Type B pancreatic cell (in vitro differentiated cells): ENCODE results near the gene RAB30. TPM values are rescaled to one million over a fixed set of nuclear protein-coding genes. Genes with fewer than 3 reads are reported as not detected.
A peak's percentile ranks its signal among the peaks of the same experiment; 100 is the strongest.

Source experiments
- DNase-seq: peaks from one replicate; pipeline ENCODE4 v3.0.0; 2021; ENCODE audit warnings: mixed read lengths; ENCODE audit not compliant: unreplicated experiment; ENCODE audit errors: extremely low spot score
- H3K27ac Mint-ChIP-seq: 2 replicates; pipeline ENCODE4 v1.8.0; 2021; ENCODE audit warnings: mild to moderate bottlenecking, mixed read lengths
- H3K27me3 Mint-ChIP-seq: 2 replicates; pipeline ENCODE4 v1.8.0; 2021; ENCODE audit warnings: mixed read lengths
- H3K36me3 Mint-ChIP-seq: 2 replicates; pipeline ENCODE4 v1.8.0; 2021; ENCODE audit warnings: mixed read lengths
- H3K4me1 Mint-ChIP-seq: one replicate; pipeline ENCODE4 v1.8.0; 2021; ENCODE audit warnings: mixed read lengths; ENCODE audit not compliant: unreplicated experiment
- H3K4me3 Mint-ChIP-seq: 2 replicates; pipeline ENCODE4 v1.8.0; 2021; ENCODE audit warnings: mild to moderate bottlenecking, mixed read lengths
- H3K9me3 Mint-ChIP-seq: 2 replicates; pipeline ENCODE4 v1.8.0; 2021; ENCODE audit warnings: mixed read lengths
- CTCF ChIP-seq: fragments of 200-600 bp; sonication (generic); conservative IDR thresholded peaks from 2 replicates; pipeline ENCODE4 v1.5.0; 2021; ENCODE audit warnings: antibody characterized with exemption, mild to moderate bottlenecking
- total RNA-seq: library from RNA; stranded (reverse); gene quantifications from 2 replicates; pipeline ENCODE4 v1.2.1, GENCODE V29; 2021; ENCODE audit warnings: low replicate concordance

The RAB30 gene
- total RNA-seq, 1 donor from 2014 or later, result 13.8 TPM

GRCh38 chr11:83033371-83033770, 38.3 kb downstream of the RAB30 start:
- H3K36me3 Mint-ChIP-seq, result peaks cover 4% of the 10 kb centered on the region
- peaks cover 4% of the 10 kb centered on the region for H3K9me3 Mint-ChIP-seq
- peak overlapping the region; percentile 69 for H3K27ac Mint-ChIP-seq
- no peak overlapping the region for H3K4me3 Mint-ChIP-seq
- no peaks in the 10 kb centered on the region for H3K27me3 Mint-ChIP-seq
- no peak for TF ChIP-seq CTCF
- H3K4me1 Mint-ChIP-seq, result peaks cover 35% of the 10 kb centered on the region
- DNase-seq, result no peak

- no peak for TF ChIP-seq CTCF
- Mint-ChIP-seq H3K36me3 (peaks cover 4% of the 10 kb centered on the region), H3K27me3 (no peaks in the 10 kb centered on the region), H3K27ac (no peak overlapping the region), H3K4me3 (no peak overlapping the region), H3K4me1 (peaks cover 23% of the 10 kb centered on the region), H3K9me3 (no peaks in the 10 kb centered on the region)
- DNase-seq, result no peak
These were observed 40.6 kb downstream of the RAB30 start for GRCh38 chr11:83031127-83031526.

- Mint-ChIP-seq H3K27me3 (no peaks in the 10 kb centered on the region), H3K27ac (no peak overlapping the region), H3K9me3 (no peaks in the 10 kb centered on the region), H3K4me3 (no peak overlapping the region), H3K36me3 (peaks cover 4% of the 10 kb centered on the region), H3K4me1 (peaks cover 9% of the 10 kb centered on the region)
- no peak for DNase-seq
- no peak for TF ChIP-seq CTCF
These were observed 43.9 kb downstream of the RAB30 start for GRCh38 chr11:83027794-83028193.

- DNase-seq, result no peak
- H3K9me3 Mint-ChIP-seq, result no peaks in the 10 kb centered on the region
- H3K4me1 Mint-ChIP-seq, result peaks cover 9% of the 10 kb centered on the region
- H3K36me3 Mint-ChIP-seq, result peaks cover 4% of the 10 kb centered on the region
- no peak overlapping the region for H3K4me3 Mint-ChIP-seq
- TF ChIP-seq CTCF, result no peak
- no peaks in the 10 kb centered on the region for H3K27me3 Mint-ChIP-seq
- no peak overlapping the region for H3K27ac Mint-ChIP-seq
These were observed 44.4 kb downstream of the RAB30 start for GRCh38 chr11:83027289-83027688.

DNA sequence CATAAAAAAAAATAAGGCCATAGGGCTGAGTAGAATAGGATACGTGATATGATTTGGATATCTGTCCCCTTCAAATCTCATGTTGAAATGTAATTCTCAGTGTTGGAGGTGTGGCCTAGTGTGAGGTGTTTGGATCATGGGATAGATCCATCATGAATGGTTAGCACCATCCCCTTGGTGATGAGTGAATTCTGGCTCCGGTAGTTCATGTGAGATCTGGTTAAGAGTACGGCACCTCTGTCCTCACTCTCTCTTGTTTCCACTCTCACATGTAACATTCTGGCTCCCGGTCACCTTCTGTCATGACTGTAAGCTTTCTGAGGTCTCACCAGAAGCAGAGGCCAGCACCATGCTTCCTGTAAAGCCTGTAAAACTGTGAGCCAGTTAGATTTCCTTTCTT, 45.5 kb downstream of the RAB30 start:
- Mint-ChIP-seq H3K27me3 (no peaks in the 10 kb centered on the region), H3K9me3 (no peaks in the 10 kb centered on the region), H3K4me1 (peaks cover 9% of the 10 kb centered on the region), H3K27ac (no peak overlapping the region), H3K4me3 (no peak overlapping the region), H3K36me3 (peaks cover 4% of the 10 kb centered on the region)
- DNase-seq, result no peak
- TF ChIP-seq CTCF, result no peak

- Mint-ChIP-seq H3K27me3 (no peaks in the 10 kb centered on the region), H3K4me3 (no peak overlapping the region), H3K27ac (no peak overlapping the region), H3K4me1 (peaks cover 9% of the 10 kb centered on the region), H3K9me3 (no peaks in the 10 kb centered on the region), H3K36me3 (no peaks in the 10 kb centered on the region)
- DNase-seq, result no peak
- no peak for TF ChIP-seq CTCF
These were observed 46.4 kb downstream of the RAB30 start for GRCh38 chr11:83025267-83025704.
